H9 (cell line): ENCODE measurements around the gene LHCGR. TPM values are rescaled to one million over a fixed set of nuclear protein-coding genes. Genes with fewer than 3 reads are reported as not detected.

Experiments used
- DNase-seq: peaks from one replicate; pipeline ENCODE4 v3.0.0-alpha.2; 2017
- H2AFZ ChIP-seq: one replicate; pipeline ENCODE4 v1.6.1; 2013; ENCODE audit warnings: mild to moderate bottlenecking, low read length, control low read depth, moderate library complexity
- H2AK5ac ChIP-seq: 2 replicates; pipeline ENCODE4 v1.6.1; 2013; ENCODE audit warnings: low read length, control low read depth, mixed read lengths; ENCODE audit not compliant: insufficient read length
- H2BK120ac ChIP-seq: one replicate; pipeline ENCODE4 v1.6.1; 2013; ENCODE audit warnings: low read depth, mild to moderate bottlenecking, low read length, control low read depth, inconsistent platforms; ENCODE audit not compliant: poor library complexity, severe bottlenecking
- H2BK12ac ChIP-seq: 2 replicates; pipeline ENCODE4 v1.6.1; 2013; ENCODE audit warnings: low read length, control low read depth, mixed read lengths, low read depth; ENCODE audit not compliant: insufficient read length
- H2BK15ac ChIP-seq: 2 replicates; pipeline ENCODE4 v1.6.1; 2013; ENCODE audit warnings: low read depth, low read length, control low read depth
- H2BK20ac ChIP-seq: one replicate; pipeline ENCODE4 v1.6.1; 2013; ENCODE audit warnings: low read depth, mild to moderate bottlenecking, low read length, control low read depth, inconsistent platforms; ENCODE audit not compliant: poor library complexity, severe bottlenecking
- H2BK5ac ChIP-seq: 2 replicates; pipeline ENCODE4 v1.6.1; 2013; ENCODE audit warnings: low read length, control low read depth, mixed read lengths; ENCODE audit not compliant: insufficient read length
- H3K14ac ChIP-seq: 2 replicates; pipeline ENCODE4 v1.6.1; 2013; ENCODE audit warnings: low read length, control low read depth; ENCODE audit not compliant: insufficient read depth
- H3K18ac ChIP-seq: 2 replicates; pipeline ENCODE4 v1.6.1; 2013; ENCODE audit warnings: low read depth, mild to moderate bottlenecking, mixed read lengths, low read length, control low read depth; ENCODE audit not compliant: insufficient read length
- H3K23ac ChIP-seq: 2 replicates; pipeline ENCODE4 v1.6.1; 2013; ENCODE audit warnings: low read length, control low read depth, mixed read lengths, low read depth; ENCODE audit not compliant: insufficient read length
- H3K23me2 ChIP-seq: 2 replicates; pipeline ENCODE4 v1.6.1; 2013; ENCODE audit warnings: low read depth, mild to moderate bottlenecking, mixed read lengths, low read length, control low read depth; ENCODE audit not compliant: insufficient read length, poor library complexity, severe bottlenecking
- H3K27ac ChIP-seq: 2 replicates; pipeline ENCODE4 v1.5.1; 2013; ENCODE audit warnings: low read length, control low read depth, mixed read lengths, low read depth; ENCODE audit not compliant: insufficient read length
- H3K27me3 ChIP-seq: 2 replicates; pipeline ENCODE4 v1.6.1; 2013; ENCODE audit warnings: low read length, control low read depth, inconsistent platforms; ENCODE audit not compliant: insufficient read depth
- H3K4ac ChIP-seq: 2 replicates; pipeline ENCODE4 v1.6.1; 2013; ENCODE audit warnings: low read depth, mild to moderate bottlenecking, control low read depth, inconsistent platforms, low read length, moderate library complexity
- H3K4me1 ChIP-seq: 2 replicates; pipeline ENCODE4 v1.6.1; 2013; ENCODE audit warnings: low read length, control low read depth, inconsistent platforms; ENCODE audit not compliant: insufficient read depth
- H3K4me2 ChIP-seq: 2 replicates; pipeline ENCODE4 v1.6.1; 2013; ENCODE audit warnings: low read length, control low read depth, mixed read lengths; ENCODE audit not compliant: insufficient read length, insufficient read depth
- H3K56ac ChIP-seq: 2 replicates; pipeline ENCODE4 v1.6.1; 2013; ENCODE audit warnings: low read depth, mild to moderate bottlenecking, mixed read lengths, low read length, control low read depth; ENCODE audit not compliant: insufficient read length
- H3K79me1 ChIP-seq: 2 replicates; pipeline ENCODE4 v1.6.1; 2013; ENCODE audit warnings: low read depth, mild to moderate bottlenecking, moderate library complexity, low read length, control low read depth, inconsistent platforms; ENCODE audit not compliant: insufficient read depth, poor library complexity, severe bottlenecking
- H3K79me2 ChIP-seq: 2 replicates; pipeline ENCODE4 v1.6.1; 2013; ENCODE audit warnings: low read length, control low read depth, inconsistent platforms; ENCODE audit not compliant: insufficient read depth
- H3K9ac ChIP-seq: 2 replicates; pipeline ENCODE4 v1.6.1; 2013; ENCODE audit warnings: low read length, control low read depth, mixed read lengths; ENCODE audit not compliant: insufficient read length; ENCODE audit errors: extremely low read depth
- H3K9me3 ChIP-seq: one replicate; pipeline ENCODE4 v1.6.1; 2013; ENCODE audit warnings: low read depth, low read length, inconsistent platforms; ENCODE audit not compliant: control insufficient read depth
- H3T11ph ChIP-seq: one replicate; pipeline ENCODE4 v1.6.1; 2013; ENCODE audit warnings: mild to moderate bottlenecking, low read length, control low read depth, inconsistent platforms
- H4K20me1 ChIP-seq: one replicate; pipeline ENCODE4 v1.6.1; 2013; ENCODE audit not compliant: control insufficient read depth, insufficient read length, insufficient read depth
- H4K5ac ChIP-seq: 2 replicates; pipeline ENCODE4 v1.6.1; 2013; ENCODE audit warnings: low read depth, mild to moderate bottlenecking, mixed read lengths, low read length, control low read depth; ENCODE audit not compliant: insufficient read length
- H4K8ac ChIP-seq: replicated peaks from 2 replicates; pipeline ENCODE4 v1.6.1; 2013; ENCODE audit warnings: low read length, control low read depth, mixed read lengths, low read depth; ENCODE audit not compliant: insufficient read length
- H4K91ac ChIP-seq: 2 replicates; pipeline ENCODE4 v1.6.1; 2013; ENCODE audit warnings: low read depth, mild to moderate bottlenecking, moderate library complexity, mixed read lengths, low read length, control low read depth; ENCODE audit not compliant: insufficient read length
- H3K27ac Mint-ChIP-seq, 3 experiments: 2 replicates in 2 of 3; 3 replicates in 1 of 3; pipeline ENCODE4 v1.8.0; 2020 to 2021; ENCODE audit warnings: mixed read lengths in 3 of 3, mild to moderate bottlenecking in 1 of 3, moderate library complexity in 1 of 3
- H3K27me3 Mint-ChIP-seq: 2 replicates; pipeline ENCODE4 v1.8.0; 2021; ENCODE audit warnings: low read depth, mild to moderate bottlenecking, moderate library complexity, mixed read lengths
- H3K36me3 Mint-ChIP-seq, 3 experiments: 2 replicates in 2 of 3; 3 replicates in 1 of 3; pipeline ENCODE4 v1.8.0; 2020 to 2021; ENCODE audit warnings: low read depth in 3 of 3, mixed read lengths in 3 of 3; ENCODE audit not compliant: insufficient read depth in 1 of 3
- H3K4me1 Mint-ChIP-seq, 2 experiments: 2 replicates each; pipeline ENCODE4 v1.8.0; 2020; ENCODE audit warnings: mixed read lengths in 2 of 2
- H3K4me3 Mint-ChIP-seq, 2 experiments: 2 replicates in 1 of 2; 3 replicates in 1 of 2; pipeline ENCODE4 v1.8.0; 2020 to 2021; ENCODE audit warnings: mild to moderate bottlenecking in 2 of 2, mixed read lengths in 2 of 2, moderate library complexity in 1 of 2
- H3K9me3 Mint-ChIP-seq, 2 experiments: 2 replicates in 1 of 2; 3 replicates in 1 of 2; pipeline ENCODE4 v1.8.0; 2020; ENCODE audit warnings: mild to moderate bottlenecking in 2 of 2, mixed read lengths in 2 of 2, moderate library complexity in 1 of 2
- CTCF ChIP-seq: fragments of 200-600 bp; sonication (generic); conservative IDR thresholded peaks from 3 replicates; pipeline ENCODE4 v1.8.0; 2021; ENCODE audit warnings: antibody characterized with exemption, mild to moderate bottlenecking
- WGBS: extraction: QIAGEN DNeasy Blood & Tissue Kit; methylation state at CpG from one replicate; pipeline ENCODE4 v1.1.7; 2013; ENCODE audit warnings: missing lambda C conversion rate, low lambda C conversion rate, mixed read lengths; ENCODE audit not compliant: insufficient read length; ENCODE audit errors: extremely low coverage; 5-methylcytosine and 5-hydroxymethylcytosine counted together
- total RNA-seq: library from RNA; stranded (reverse); gene quantifications from 2 replicates; pipeline ENCODE4 v1.2.1, GENCODE V29; 2021

LHCGR gene
- total RNA-seq, 1 experiment from 2014 or later = 0.44 TPM

GRCh38 chr2:48759682-48760081 is 4.2 kb upstream of the LHCGR start:
- Histone ChIP-seq H2BK15ac (no peak overlapping the region), H3K79me2 (no peaks in the 10 kb centered on the region), H3K14ac (no peak overlapping the region), H2BK5ac (no peak overlapping the region), H3K23ac (no peak overlapping the region), H4K91ac (no peak overlapping the region), H3T11ph (no peak overlapping the region), H3K18ac (no peak overlapping the region), H2BK12ac (no peak overlapping the region), H3K56ac (no peak overlapping the region), H2BK20ac (no peak overlapping the region), H4K20me1 (no peaks in the 10 kb centered on the region), H3K79me1 (no peaks in the 10 kb centered on the region), H3K9ac (no peak overlapping the region), H3K9me3 (no peaks in the 10 kb centered on the region), H2AFZ (no peak overlapping the region), H2BK120ac (no peak overlapping the region), H2AK5ac (no peak overlapping the region), H3K4ac (no peak overlapping the region), H3K23me2 (peaks cover 7% of the 10 kb centered on the region), H3K27ac (no peak overlapping the region), H4K8ac (no peak overlapping the region), H3K4me1 (no peaks in the 10 kb centered on the region), H4K5ac (no peak overlapping the region), H3K4me2 (no peak overlapping the region), H3K27me3 (no peaks in the 10 kb centered on the region; the same call in 1 of the 2 replicates)
- no peak for DNase-seq
- Mint-ChIP-seq H3K4me1 (peaks cover 12 to 15% of the 10 kb centered on the region in 2 experiments), H3K27ac (peak overlapping the region in 1 of 3 experiments; percentile 71; a peak in 1 of 7 replicates), H3K4me3 (no peak overlapping the region), H3K9me3 (peaks cover 12% of the 10 kb centered on the region in 2 experiments), H3K27me3 (peaks cover 28% of the 10 kb centered on the region), H3K36me3 (peaks cover 0 to 13% (median 5%) of the 10 kb centered on the region in 3 experiments; a peak in 4 of 7 replicates)
- no CpG with 5 or more reads among the region's 1 CpG for WGBS
- TF ChIP-seq CTCF = no peak
